DMS114 treated with DMSO at 0.1 percent for 48 hours (cell line): ENCODE data around the gene ARL14.
"Not testable (repeated sequence)": the region's sequence is repeated elsewhere in the genome, so short reads cannot be mapped to it uniquely, and the experiment has no call there.

Experiments used
- DNase-seq: peaks from one replicate; lab custom pipeline; 2025; ENCODE audit not compliant: unreplicated experiment; lab: John Stamatoyannopoulos, UW

ARL14 gene

DNA sequence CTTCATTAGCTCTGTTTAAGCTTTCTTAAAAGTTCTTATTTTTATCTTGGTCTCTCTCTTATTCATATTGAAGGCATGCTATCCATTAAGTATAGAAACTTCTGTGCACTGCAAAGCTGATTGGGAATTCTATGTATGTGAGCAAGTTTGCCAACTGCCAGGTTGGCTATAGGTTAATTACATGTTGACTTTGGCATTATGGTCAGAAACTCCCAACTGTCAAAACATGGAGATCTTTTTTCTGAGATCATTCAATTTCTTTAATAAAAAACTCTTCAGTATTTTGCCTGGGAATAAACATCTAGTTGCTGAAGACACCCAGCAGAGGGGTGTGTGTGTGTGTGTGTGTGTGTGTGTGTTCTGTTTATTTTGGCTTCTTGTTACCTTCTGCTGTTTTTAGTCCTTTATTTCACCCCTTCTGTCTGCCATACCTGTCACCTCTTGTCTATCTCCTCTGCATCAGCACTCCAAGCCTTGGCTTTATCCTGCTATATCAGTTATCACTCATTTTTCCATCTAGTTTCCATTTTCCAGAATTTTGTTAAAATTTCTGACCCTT lies 1.3 kb upstream of the ARL14 start:
- DNase-seq = no peak

DNA sequence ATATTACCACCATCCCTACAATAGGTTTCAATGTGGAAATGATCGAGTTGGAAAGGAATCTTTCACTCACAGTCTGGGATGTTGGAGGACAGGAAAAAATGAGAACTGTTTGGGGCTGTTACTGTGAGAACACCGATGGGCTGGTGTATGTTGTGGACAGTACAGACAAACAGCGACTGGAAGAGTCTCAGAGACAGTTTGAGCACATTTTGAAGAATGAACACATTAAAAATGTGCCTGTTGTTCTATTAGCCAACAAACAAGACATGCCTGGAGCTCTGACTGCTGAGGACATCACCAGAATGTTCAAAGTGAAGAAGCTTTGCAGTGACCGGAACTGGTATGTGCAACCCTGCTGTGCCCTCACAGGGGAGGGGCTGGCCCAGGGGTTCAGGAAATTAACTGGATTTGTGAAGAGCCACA lies 510 bp downstream of the ARL14 start:
- DNase-seq = no peak

DNA sequence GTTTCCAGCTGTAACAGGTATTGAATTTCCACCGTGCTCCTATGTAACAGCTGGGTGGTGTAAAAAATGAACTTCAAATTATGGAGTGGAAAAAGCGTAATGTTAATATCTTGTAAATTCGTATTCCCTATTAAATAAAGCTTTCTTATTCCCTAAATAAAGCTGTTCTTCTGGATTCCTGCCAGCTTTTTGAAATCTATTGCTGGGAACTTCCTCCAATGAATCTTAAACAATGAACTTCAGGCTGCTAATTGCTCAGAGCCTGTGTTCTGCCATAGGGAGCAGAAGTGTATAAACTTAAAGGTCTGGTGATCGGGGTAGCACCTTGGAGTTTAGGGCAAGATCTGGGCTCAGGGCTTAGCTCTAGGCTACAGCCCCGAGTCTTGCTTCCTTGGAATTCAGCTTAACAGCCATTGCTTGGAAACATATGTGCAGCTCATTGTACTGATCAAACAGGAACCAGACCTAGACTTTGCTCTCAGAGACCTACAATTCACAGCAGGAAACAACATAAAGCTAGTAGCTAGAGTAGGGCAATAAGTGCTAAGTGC lies 1.4 kb downstream of the ARL14 start:
- no peak for DNase-seq

GRCh38 chr3:160684368-160684740 lies 7.4 kb downstream of the ARL14 start:
- DNase-seq = no peak

GRCh38 chr3:160685144-160685766 lies 8.3 kb downstream of the ARL14 start:
- DNase-seq = no peak

- peak; percentile 18 for DNase-seq
These were observed 10.1 kb downstream of the ARL14 start for GRCh38 chr3:160686955-160687535.

DNA sequence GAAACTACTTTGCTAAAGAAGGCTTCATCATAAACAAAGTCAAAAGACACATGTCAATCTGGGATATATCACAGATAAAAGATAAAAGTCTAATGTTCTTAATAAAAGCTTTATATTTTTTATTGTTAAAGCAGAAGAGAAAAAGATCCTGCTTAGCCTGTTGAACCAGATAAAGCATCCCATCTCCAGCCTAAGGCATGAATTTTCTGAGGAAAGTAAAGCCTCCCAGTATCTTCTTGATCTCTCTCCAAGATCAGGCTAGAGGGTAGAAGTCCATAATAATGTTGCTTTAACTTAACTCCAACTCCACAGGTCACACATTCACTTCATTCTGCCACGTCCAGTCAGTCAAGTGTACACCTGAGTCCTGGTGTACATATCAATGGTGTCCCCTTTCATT lies 14.2 kb downstream of the ARL14 start:
- DNase-seq = no peak

DNA sequence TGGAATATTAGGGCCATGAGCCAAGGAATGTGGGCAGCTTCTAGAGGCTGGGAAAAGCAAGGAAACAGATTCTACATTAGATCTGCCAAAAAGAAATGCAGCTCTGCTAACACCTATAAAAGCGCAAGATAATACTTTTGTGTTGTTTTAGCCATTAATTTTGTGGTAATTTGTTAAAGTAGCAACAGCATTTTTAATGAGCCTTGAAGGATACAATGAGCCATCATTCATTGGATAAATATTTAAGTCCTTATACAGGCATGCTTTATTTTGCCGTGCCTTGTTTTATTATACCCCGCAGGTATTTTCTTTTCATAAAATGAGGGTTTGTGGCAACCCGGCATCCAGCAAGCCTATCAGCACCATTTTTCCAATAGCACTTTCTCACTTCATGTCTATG lies 15.0 kb downstream of the ARL14 start:
- no peak for DNase-seq

DNA sequence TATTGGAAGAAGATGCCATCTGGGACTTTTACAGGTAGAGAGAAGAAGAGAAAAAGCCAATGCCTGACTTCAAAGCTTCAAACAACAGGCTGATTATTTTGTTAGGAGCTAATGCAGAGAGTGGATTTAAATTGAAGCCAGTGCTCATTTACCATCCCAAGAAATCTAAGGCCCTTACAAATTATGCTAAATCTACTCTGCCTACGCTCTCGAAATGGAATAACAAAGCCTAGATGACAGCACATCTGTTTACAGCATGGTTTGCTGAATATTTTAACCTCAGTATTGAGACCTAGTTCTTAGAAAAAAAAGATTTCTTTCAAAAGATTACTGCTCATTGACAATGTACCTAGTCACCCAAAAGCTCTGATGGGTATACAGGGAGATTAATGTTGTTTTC lies 16.2 kb downstream of the ARL14 start:
- DNase-seq = no peak

- DNase-seq = no peak
These were observed 17.4 kb downstream of the ARL14 start for GRCh38 chr3:160694345-160694744.

DNA sequence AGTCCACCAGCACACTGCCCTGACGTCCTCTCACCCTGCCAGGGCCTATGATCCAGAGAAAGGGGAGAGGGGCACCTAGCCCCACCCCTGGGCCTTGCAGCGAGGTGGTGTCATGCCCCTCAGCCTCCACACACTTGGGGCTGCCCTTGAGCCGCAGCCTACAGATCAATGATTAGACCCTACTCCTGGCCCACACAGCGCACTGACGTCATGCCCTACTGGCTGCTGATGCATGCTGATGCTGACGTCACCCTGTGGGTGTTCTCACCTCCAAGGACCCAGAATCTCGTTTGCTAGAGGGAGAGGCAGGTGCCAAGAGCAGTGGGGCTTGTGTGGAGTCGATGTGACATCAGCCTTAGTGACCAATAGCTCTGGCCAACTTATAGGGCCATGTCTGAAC lies 18.0 kb downstream of the ARL14 start:
- no peak for DNase-seq

- no peak for DNase-seq
These were observed 19.0 kb downstream of the ARL14 start for GRCh38 chr3:160695915-160696327.

DNA sequence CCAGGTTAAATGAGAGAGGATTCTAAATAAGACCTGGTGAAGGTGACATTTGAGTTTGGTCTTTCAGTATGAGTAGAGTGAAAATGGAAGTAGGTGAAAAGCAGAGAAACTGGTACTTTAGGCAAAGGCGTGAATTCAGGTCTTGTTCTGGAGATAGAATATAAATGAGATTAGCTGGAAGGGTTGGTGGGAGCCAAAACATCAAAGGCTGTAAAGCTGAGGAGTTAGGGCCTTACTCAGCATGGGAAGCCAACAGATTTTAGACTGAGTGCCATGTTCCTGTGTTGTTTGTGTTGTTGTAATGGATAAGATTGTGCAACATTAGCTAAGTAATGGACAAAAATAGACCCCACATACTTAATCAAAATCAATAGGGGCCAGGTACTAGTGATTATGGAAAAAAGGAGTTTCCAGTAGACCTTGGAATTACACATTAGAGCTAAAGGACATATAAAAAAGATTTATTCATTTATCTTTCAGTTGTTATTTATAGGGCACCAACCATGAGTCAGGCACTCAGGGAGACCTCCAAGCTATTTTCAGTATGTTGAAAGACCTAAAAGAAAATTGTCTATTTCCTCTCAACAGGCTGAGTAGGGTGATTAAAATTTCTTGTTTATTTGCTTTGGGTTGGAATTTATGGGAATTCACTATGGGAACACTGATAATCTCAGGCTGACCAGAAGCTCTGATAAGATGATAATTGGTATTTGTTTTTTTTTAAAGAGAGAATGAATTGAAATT lies 20.8 kb downstream of the ARL14 start:
- DNase-seq = no peak

GRCh38 chr3:160698599-160699195 lies 21.7 kb downstream of the ARL14 start:
- no peak for DNase-seq

DNA sequence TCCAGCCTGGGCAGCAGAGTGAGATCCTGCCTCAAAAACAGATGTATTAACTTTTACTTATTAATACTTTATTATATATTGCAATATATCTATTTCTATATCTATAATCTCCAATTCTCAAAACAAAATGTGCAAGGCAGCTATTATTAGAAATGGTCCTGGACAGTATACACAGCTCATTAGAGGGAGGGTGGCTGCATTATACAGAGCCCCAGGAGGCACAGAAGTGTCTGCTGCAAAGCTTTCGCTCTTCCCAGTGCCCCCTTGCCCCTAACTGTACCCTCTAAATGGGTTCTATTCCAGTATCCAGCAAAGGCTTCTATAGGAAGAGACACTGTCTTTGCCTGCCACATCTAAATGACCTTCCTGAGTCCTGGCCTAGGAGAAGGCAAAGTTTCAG lies 24.5 kb downstream of the ARL14 start:
- DNase-seq = no peak

DNA sequence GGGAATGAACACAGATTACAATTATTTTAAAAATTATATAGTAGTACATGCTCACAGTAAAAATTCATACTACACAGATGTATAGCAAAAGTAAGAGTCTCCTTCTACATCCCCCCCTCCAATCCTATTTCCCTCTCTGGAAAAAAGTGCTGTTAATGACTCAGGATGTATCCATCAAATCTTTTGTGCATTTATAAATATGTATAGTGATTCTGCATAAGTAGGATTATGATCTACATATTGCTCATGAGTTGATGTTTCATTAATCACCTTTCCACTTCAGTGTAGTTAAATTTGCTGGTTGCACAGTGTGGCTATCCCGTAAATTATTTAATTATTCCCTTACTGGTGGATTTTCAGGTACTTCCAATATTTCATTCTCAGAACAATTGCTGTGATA lies 25.3 kb downstream of the ARL14 start:
- DNase-seq = no peak

DNA sequence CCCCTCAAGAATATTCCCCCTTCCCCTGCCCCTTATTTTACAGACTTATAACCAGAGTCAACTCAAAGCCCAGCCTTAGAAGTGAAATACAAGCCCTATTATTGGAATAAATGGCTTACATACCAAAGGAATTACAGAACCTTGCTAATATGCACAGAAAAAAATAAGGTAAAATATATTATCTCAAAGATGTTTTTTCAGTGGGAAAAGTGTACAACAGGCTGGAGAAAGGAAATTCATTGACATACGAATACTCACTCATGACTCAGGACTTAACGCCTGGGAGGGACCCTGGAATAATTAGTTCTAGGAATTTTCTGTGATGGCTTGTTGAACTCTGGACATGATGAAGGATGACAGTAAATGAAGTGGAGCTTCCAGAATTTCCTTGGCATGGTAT lies 27.0 kb downstream of the ARL14 start:
- no peak for DNase-seq

DNA sequence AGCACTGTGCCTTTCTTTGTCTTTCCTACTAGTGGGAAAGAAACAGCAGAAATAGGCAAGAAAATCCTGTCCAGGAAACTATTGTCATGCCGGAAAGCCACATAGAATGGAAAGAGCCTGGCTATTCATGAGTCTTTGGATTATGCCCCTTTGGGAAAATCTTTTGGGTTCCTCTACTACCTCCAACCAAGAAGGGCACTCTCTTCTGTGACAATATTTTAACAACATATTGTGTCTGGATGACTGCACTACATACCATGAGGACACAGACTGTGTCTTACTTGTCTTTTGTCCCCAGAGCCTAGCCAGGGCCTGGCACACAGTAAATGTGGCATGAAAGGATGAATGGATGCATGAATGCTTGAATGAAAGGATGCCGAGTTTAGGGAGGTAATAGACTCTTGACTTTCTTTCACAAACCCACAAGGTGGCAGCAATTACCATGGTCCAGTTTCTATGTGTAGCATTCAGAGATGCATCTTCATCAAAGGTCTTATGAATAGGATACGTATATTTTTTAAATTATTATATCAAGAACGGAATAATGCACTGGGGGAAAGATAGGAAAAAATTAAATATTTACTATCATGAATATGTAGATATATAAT lies 30.3 kb downstream of the ARL14 start:
- peak; percentile 43 for DNase-seq

GRCh38 chr3:160709477-160710182 lies 32.7 kb downstream of the ARL14 start:
- no peak for DNase-seq

DNA sequence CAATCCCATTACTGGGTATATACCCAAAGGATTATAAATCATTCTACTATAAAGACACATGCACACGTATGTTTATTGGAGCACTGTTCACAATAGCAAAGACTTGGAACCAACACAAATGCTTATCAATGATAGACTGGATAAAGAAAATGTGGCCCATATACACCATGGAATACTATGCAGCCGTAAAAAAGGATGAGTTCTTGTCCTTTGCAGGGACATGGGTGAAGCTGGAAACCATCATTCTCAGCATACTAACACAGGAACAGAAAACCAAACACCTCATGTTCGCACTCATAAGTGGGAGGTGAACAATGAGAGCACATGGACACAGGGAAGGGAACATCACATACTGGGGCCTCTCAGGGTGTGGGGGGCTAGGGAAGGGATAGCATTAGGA lies 36.2 kb downstream of the ARL14 start:
- not testable (repeated sequence) for DNase-seq
